Activated CD4-positive, alpha-beta T cell treated with anti-CD3 and anti-CD28 coated beads, Interleukin-2, amount 50 U/mL, for 48 hours (primary cell): ENCODE results near the gene RASIP1.
"Not testable (repeated sequence)": the region's sequence is repeated elsewhere in the genome, so short reads cannot be mapped to it uniquely, and the experiment has no call there.

Source experiments
- DNase-seq, 2 experiments: peaks; one replicate each; pipeline ENCODE4 v3.0.0-alpha.2; 2020

RASIP1 gene

GRCh38 chr19:48705431-48705830, 35.0 kb downstream of the RASIP1 start:
- no peak for DNase-seq

DNA sequence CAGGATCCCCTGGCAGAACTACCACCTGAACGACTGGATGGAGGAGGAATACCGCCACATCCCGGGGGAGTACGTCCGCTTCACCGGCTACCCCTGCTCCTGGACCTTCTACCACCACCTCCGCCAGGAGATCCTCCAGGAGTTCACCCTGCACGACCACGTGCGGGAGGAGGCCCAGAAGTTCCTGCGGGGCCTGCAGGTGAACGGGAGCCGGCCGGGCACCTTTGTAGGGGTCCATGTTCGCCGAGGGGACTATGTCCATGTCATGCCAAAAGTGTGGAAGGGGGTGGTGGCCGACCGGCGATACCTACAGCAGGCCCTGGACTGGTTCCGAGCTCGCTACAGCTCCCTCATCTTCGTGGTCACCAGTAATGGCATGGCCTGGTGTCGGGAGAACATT, 37.1 kb downstream of the RASIP1 start:
- DNase-seq = no peak

- no peak for DNase-seq
Observed at GRCh38 chr19:48702701-48703100, 37.7 kb downstream of the RASIP1 start.

- no peak for DNase-seq
Observed at GRCh38 chr19:48698046-48698445, 42.4 kb downstream of the RASIP1 start.

DNA sequence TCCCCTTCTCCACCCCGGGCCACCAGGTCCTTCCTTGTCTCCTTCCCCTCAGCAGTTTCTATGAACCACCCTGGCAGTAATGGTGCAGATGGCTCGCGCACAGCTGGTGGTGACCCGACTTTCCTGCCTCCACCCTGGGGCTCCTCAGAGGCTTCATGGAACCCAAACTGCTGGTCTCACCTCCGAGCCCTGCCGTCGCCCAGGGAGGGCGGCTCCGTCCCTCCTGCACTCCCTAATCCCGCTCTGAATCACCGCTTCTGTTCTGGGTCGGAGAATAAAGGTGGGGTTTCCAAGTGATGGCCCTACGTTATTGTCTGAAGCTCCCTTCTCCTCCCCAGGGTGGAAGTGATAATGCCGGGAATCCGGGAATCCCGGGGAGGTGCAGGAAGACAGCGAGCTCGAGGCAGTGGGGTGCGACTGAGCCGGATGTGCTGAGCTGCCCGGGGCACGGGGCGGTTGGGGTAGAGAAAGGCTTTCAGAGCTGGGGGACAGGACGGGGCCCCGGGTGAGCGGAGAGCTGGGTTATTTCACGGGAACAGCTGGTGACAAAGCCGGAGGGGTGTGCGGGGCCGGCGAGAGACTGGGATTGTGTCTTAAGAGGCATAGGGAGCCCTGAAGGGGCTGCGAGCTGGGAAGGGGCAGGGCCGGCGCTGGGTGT, 43.9 kb downstream of the RASIP1 start:
- DNase-seq = no peak

DNA sequence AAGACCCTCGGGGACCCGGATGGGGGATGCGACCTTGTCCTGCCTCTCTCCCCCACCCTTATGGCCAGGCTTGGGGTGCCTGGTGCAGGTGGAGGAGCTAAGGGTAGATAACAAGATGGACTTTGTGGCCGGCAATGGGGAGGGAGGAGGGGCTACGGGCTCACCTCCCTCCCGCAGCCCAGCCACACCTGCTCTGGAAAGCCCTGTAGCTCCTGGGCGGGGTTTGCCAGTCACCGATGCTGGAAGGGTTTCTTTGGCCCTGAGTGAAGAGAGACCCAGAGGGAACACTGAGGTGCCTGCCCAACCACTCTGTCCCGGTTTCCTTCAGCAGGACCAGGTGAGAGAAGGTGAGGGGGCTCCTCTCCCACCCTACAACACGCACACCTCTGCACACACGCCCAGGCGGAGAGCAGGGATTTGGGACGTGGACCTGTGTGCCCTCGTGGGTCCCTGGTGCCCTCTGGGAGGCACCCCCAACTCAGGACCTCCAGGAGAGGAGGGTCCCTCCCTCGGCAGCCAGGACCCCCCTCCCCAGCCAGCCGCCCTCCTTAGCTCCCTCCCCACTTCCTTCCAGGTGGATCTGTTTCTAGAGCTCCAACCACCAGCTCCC, 44.6 kb downstream of the RASIP1 start, which contains the start of gene FUT2:
Gene FUT2 (plus strand): TSS at position 229 of the 610 bp plus-strand sequence. CDS start 6,986 bp downstream, outside the sequence.
- DNase-seq = no peak

- not testable (repeated sequence) for DNase-seq
Observed at GRCh38 chr19:48693629-48694028, 46.8 kb downstream of the RASIP1 start.

- no peak for DNase-seq
Observed at GRCh38 chr19:48689449-48689848, 51.0 kb downstream of the RASIP1 start.

GRCh38 chr19:48687776-48688175, 52.6 kb downstream of the RASIP1 start:
- no peak for DNase-seq

GRCh38 chr19:48686637-48687036, 53.8 kb downstream of the RASIP1 start:
- DNase-seq = not testable (repeated sequence)

DNA sequence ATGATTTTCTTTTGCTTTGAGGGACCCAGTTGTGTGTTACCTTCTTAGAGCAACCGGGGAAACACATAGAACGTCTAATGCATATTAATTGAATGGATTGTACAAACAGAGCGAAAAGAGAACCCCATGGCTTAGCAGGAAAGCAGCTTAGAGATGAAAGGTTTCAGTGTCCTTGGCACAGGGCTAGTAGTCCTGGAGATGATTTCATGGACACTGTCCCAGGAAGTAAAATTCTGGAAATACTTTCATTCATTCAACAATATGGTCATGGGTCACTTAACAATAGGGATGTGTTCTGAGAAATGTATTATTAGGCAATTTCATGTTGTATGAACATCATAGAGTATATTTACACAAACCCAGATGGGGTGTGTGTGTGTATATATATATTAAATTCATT, 54.3 kb downstream of the RASIP1 start:
- DNase-seq = no peak

DNA sequence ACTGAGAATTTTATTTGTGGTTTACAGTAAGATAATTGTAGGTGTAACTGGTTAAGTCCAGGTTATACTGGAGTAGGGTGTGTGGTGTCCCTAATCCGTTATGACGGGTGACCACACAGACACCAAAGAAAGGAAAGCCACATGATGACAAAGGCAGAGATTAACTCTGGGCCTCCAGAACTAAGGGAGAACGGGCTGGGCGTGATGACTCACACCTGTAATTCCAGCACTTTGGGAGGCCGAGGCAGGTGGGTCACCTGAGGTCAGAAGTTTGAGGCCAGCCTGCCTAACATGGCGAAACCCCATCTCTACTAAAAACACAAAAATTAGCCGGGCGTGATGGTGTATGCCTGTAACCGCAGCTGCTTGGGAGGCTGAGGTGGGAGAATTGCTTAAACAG, 54.8 kb downstream of the RASIP1 start:
- no peak for DNase-seq

DNA sequence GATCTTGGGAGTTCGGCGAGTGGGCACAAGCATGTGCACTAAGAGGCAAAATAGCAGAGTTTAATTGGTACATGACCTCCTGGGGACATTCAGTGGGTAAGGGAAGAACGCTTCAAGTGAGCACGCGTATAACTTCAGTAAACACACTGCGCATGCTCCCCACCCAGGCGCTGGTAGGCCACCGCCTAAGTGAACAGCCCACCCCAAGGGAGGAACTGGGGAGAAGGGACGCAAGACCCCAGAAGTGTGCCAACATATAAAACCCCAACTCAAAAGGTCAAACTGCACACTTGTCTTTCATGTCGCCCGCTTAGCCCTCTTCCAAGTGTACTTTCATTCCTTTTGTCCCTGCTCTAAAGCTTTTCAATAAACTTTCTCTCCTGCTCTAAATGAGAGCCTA, 57.1 kb downstream of the RASIP1 start:
- no peak for DNase-seq

DNA sequence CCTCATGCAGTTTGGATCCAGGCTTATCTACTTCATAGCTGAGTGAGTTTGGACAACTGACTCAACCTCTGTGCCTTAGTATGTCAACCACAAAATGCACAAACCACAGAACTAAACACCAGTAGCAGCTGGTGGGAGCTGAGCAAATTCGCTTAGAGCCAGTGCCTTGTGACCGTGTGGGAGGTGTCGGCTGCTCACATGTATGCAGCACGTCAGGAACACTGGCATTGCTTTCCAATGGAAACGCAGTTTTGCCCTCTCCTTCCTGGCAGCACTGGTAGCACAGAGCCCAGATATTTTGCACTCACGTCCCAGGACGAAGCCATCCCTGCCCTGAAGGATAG, 59.3 kb downstream of the RASIP1 start:
- DNase-seq = no peak

- no peak for DNase-seq
Observed at GRCh38 chr19:48680436-48681126, 59.8 kb downstream of the RASIP1 start.

DNA sequence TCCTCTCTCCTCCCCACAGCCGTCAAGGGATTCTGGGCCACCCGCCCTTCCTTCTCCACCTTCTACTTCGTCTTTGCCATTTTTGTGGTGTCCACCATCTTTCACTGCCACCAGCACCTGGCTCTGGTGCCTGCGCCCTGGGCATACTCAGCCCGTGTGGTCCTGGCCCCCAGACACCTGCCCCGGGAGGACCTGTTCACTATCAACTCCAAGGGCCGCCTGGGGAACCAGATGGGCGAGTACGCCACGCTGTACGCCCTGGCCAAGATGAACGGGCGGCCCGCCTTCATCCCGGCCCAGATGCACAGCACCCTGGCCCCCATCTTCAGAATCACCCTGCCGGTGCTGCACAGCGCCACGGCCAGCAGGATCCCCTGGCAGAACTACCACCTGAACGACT, 60.4 kb downstream of the RASIP1 start:
- not testable (repeated sequence) for DNase-seq

DNA sequence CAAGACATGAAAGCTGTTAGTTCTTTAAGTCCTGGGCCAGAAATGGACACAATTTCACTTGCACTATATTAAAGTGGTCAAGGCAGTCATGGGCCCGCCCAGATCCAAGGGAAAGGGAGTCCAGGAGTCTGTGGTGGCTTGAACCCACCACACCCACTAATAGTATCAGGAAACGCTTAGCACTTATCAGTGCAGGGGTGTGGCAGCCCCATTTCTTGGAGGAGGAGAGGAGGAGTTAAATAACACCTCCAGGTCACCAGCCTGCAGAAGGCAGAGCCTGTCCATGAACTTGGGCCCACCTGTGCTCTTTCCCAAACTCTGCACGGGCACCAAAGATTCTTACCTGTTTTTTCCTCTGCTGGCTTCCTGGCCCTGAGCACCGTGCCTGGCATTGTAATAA, 62.2 kb downstream of the RASIP1 start:
- DNase-seq = no peak

DNA sequence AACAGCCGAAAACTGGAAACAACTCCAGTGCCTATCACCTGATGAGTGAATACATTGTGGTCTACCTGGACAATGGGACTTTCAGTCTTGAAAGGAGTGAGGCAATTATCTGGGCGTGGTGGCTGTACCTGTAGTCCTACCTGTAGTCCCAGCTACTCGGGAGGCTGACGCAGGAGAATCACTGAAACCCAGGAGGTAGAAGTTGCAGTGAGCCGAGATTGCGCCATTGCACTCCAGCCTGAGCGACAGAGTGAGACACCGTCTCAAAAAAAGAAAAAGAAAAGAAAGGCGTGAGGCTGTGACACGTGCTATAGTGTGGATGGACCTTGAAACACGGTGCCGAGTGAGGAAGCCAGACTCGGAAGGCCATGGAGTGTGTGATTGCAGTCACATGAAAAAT, 63.5 kb downstream of the RASIP1 start:
- DNase-seq = no peak

DNA sequence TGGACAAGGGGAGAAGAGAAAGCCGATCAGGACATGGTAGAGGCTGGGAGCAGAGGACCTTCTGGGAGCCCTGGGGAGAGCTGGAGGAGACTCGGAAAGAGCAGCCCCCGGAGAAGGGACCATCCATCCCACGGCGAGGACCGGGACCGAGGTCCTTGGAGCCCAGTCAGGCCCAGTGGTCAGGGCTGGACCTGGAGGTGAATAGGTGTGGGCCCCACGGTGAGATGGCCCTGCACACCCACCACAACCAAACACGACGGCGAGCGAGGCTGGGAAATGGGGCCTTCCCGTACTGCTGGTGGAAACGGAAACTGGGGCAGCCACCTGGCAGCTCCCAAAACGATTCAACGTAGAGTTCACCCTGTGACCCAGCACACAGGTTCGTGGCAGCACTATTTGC, 63.9 kb downstream of the RASIP1 start:
- DNase-seq = no peak

DNA sequence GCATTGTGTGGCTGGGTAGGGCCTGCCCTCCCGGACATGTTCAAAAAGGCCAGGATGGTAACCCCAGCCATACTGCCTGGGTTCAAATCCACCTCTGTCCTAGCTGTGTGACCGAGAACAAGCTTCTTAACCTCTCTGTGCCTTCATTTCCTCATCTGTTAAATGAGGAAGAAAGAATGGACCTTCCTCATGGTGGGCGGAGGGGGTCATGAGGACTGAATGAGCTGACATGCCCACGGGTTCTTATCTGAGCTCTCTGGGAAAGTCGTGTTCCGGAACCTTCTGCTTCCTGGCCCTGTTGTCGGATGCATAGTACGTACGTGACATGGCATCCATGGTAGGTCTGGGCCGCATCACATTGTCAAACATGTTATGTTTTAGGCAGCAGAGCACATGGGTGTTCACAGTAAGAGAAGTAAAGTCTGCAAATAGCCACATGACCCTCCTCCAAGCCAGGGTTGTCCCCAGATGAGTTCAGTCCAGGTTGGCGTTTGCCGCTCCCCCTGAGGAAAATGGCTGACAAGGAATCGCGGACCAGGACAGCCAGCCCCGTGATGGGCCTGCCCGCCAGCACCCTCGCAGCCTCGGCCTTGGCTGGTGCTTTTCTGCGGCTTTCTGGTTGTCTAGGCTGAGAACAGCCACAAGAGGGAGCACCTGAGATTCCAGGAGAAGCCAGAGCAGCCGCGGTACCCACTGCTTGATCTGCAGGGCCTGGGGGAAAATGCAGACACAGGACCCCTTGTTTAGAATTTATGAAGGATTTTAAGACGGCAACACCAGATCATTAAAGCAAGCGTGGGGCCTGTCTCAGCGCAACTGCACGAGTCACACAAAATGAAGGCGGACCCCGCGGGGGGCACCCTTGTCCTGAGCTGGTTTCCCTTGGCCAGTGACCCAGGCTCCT, 65.2 kb downstream of the RASIP1 start:
- DNase-seq = peak; percentile 77 to 82

DNA sequence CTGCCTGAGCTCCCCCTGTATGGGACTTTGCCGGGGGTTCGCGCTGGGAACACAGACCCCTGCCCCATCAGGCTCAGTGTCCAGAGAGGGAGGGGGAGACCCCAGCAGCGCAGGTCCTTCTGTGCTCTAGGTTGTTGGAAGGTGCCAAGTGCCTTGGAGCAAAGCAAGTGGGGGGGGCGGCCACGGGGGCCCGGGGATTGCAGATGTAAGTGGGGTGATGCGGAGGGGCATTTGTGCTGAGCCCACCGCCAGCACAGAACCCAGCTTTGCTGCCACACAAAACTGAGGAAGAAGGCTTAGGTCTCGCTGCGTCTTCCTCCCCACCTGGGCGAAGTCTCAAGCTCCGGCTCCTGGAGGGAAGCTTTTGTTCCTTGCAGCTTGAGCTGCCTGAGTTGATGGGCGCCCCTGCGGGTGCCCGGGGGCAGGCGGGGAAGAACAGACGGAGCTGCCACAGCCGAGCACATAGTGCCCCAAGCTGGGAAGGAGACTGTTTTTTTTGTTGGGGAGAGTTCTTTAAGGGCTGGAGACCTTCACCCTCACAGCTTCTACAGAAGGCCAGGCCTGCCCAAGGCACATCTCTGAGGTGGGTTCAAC, 66.1 kb downstream of the RASIP1 start:
- DNase-seq = no peak

DNA sequence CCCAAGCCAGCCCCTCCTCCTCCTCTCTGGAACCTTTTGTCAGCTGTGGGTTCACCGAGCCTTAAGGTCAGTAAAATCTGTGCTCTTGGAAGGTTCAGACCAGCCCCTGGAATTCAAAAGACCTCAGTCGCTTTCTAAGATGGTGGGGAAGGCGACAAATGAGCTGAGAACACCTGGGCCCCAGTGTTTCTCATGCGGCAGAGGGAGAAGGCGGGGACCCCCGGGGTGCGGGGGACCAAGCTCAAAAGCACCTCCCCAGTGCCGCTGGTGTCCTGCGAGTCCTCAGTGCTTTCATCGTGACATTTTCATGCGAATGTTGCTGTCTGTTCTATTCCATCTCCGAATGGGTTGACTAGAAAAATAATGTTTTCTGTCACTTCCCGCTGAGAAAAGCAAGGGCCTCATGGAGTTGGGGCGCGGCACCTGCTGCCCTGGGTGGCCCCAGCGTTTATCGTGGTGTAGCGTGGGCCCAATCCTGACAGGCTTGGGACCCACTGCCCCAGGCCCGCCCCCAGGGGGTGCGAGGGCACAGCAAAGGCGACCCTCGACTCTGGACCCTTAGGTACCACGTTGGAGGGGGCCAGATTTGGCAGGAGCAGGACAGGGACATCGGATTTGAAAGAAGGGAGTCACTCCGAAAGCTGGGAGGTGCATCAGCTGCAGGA, 66.8 kb downstream of the RASIP1 start:
- DNase-seq = no peak
